HEK293 (cell line): ENCODE measurements around the gene NKAPD1.

Source experiments
- GLIS2 ChIP-seq: fragments of 450-650 bp; formaldehyde crosslinking; IDR thresholded peaks from 2 replicates; pipeline ENCODE4 v1.5.1; 2016; ENCODE audit warnings: missing biosample characterization, missing genetic modification characterization
- KLF16 ChIP-seq: fragments of 450-650 bp; formaldehyde crosslinking; IDR thresholded peaks from 2 replicates; pipeline ENCODE4 v1.5.1; 2017; ENCODE audit warnings: missing biosample characterization, missing genetic modification characterization
- OSR2 ChIP-seq: fragments of 450-650 bp; formaldehyde crosslinking; IDR thresholded peaks from 2 replicates; pipeline ENCODE4 v1.5.1; 2016; ENCODE audit warnings: missing biosample characterization, missing genetic modification characterization
- YY2 ChIP-seq: fragments of 450-650 bp; formaldehyde crosslinking; IDR thresholded peaks from 2 replicates; pipeline ENCODE4 v1.5.1; 2016; ENCODE audit warnings: missing biosample characterization, missing genetic modification characterization
- ZBTB17 ChIP-seq: fragments of 450-650 bp; formaldehyde crosslinking; IDR thresholded peaks from 2 replicates; pipeline ENCODE4 v1.5.1; 2016; ENCODE audit warnings: missing biosample characterization, missing genetic modification characterization
- ZBTB48 ChIP-seq: fragments of 450-650 bp; formaldehyde crosslinking; IDR thresholded peaks from 2 replicates; pipeline ENCODE4 v1.5.1; 2016; ENCODE audit warnings: missing biosample characterization, missing genetic modification characterization
- ZBTB8A ChIP-seq: fragments of 450-650 bp; formaldehyde crosslinking; IDR thresholded peaks from 2 replicates; pipeline ENCODE4 v1.5.1; 2016; ENCODE audit warnings: missing biosample characterization, missing genetic modification characterization
- ZEB2 ChIP-seq: fragments of 450-650 bp; formaldehyde crosslinking; IDR thresholded peaks from 2 replicates; pipeline ENCODE4 v1.5.1; 2016; ENCODE audit warnings: missing biosample characterization, missing genetic modification characterization
- ZFHX2 ChIP-seq: fragments of 450-650 bp; formaldehyde crosslinking; conservative IDR thresholded peaks from 2 replicates; pipeline ENCODE4 v1.5.1; 2016; ENCODE audit warnings: missing biosample characterization, missing genetic modification characterization
- ZNF140 ChIP-seq: fragments of 450-650 bp; formaldehyde crosslinking; IDR thresholded peaks from 2 replicates; pipeline ENCODE4 v1.5.1; 2016; ENCODE audit warnings: missing biosample characterization, missing genetic modification characterization
- ZNF266 ChIP-seq: fragments of 450-650 bp; formaldehyde crosslinking; IDR thresholded peaks from 2 replicates; pipeline ENCODE4 v1.5.1; 2016; ENCODE audit warnings: missing biosample characterization, missing genetic modification characterization, low read depth
- ZNF274 ChIP-seq, 2 experiments: fragments of 200-500 bp in 1 of 2; fragments of 450-650 bp in 1 of 2; sonication (Bioruptor generic) in 1 of 2; formaldehyde crosslinking in 1 of 2; IDR thresholded peaks; 2 replicates each; pipeline versions ENCODE4 v1.5.1 to v1.6.1; 2014 to 2016; ENCODE audit warnings: borderline replicate concordance in 1 of 2, inconsistent platforms in 1 of 2, low read length in 1 of 2, missing biosample characterization in 1 of 2, missing genetic modification characterization in 1 of 2
- ZNF350 ChIP-seq: fragments of 450-650 bp; formaldehyde crosslinking; IDR thresholded peaks from 2 replicates; pipeline ENCODE4 v1.5.0; 2017; ENCODE audit warnings: missing biosample characterization, mild to moderate bottlenecking, missing genetic modification characterization
- ZNF544 ChIP-seq: fragments of 450-650 bp; formaldehyde crosslinking; IDR thresholded peaks from 2 replicates; pipeline ENCODE4 v1.5.0; 2017; ENCODE audit warnings: missing biosample characterization, missing genetic modification characterization
- ZNF777 ChIP-seq: fragments of 450-650 bp; formaldehyde crosslinking; IDR thresholded peaks from 2 replicates; pipeline ENCODE4 v1.5.1; 2017; ENCODE audit warnings: missing biosample characterization, missing genetic modification characterization, borderline replicate concordance
- ZNF837 ChIP-seq: fragments of 450-650 bp; formaldehyde crosslinking; IDR thresholded peaks from 2 replicates; pipeline ENCODE4 v1.5.1; 2016; ENCODE audit warnings: missing biosample characterization, missing genetic modification characterization
- TF ChIP-seq, protein P1 (sequence below): fragments of 450-650 bp; formaldehyde crosslinking; IDR thresholded peaks from 2 replicates; pipeline ENCODE4 v1.5.1; 2017; ENCODE audit warnings: missing biosample characterization, missing genetic modification characterization
- TF ChIP-seq, protein P2 (sequence below): fragments of 450-650 bp; formaldehyde crosslinking; optimal IDR thresholded peaks from 2 replicates; pipeline ENCODE3; 2016; ENCODE audit warnings: missing biosample characterization, mild to moderate bottlenecking, missing genetic modification characterization
- TF ChIP-seq, protein P3 (sequence below): fragments of 450-650 bp; formaldehyde crosslinking; IDR thresholded peaks from 2 replicates; pipeline ENCODE4 v1.5.1; 2016; ENCODE audit warnings: missing biosample characterization, missing genetic modification characterization
- TF ChIP-seq, protein P4 (sequence below): fragments of 450-650 bp; formaldehyde crosslinking; IDR thresholded peaks from 2 replicates; pipeline ENCODE4 v1.5.1; 2016; ENCODE audit warnings: missing biosample characterization, missing genetic modification characterization
- TF ChIP-seq, protein P5 (sequence below): fragments of 450-650 bp; formaldehyde crosslinking; IDR thresholded peaks from 2 replicates; pipeline ENCODE4 v1.5.1; 2017; ENCODE audit warnings: missing biosample characterization, missing genetic modification characterization
- TF ChIP-seq, protein P6 (sequence below): fragments of 450-650 bp; formaldehyde crosslinking; IDR thresholded peaks from 2 replicates; pipeline ENCODE4 v1.5.1; 2016; ENCODE audit warnings: missing biosample characterization, missing genetic modification characterization
- TF ChIP-seq, protein P7 (sequence below): fragments of 450-650 bp; formaldehyde crosslinking; IDR thresholded peaks from 2 replicates; pipeline ENCODE4 v1.5.1; 2016; ENCODE audit warnings: missing biosample characterization, missing genetic modification characterization

NKAPD1 gene

DNA sequence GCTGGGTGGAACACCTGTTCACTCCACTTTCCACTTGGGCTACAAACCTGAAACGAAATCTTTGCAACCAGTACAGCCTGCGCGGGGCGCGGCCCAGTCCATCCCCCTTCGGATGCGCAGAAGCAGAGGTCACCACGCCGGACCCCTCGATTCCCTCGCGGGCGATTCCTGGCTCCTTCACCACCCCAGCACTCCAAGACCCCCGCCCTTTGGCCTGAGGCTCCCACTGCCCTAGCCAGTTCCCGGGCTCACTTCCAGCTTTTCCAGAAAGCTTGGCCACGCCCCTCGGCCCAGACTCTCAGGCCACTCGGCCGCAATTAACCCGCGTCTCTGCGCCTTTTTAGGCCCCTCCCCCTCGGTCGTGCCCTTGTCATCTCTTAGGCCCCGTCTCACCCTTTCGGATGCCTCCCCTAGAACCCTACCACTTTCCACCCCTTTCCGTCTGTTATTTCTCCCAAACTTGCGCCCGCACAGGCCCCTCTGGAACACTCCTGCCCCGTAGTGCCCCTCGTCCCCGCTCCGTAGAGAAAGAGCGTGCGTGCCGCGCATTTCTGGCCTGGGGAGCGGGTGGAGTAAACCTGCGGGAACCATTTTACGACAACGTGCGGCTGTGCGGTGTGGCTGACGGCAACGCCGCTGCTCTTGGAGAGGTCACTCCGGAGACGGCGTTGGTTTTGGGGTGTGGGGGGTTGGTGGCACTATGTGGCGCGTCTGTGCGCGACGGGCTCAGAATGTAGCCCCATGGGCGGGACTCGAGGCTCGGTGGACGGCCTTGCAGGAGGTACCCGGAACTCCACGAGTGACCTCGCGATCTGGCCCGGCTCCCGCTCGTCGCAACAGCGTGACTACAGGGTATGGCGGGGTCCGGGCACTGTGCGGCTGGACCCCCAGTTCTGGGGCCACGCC is 49.1 kb upstream of the NKAPD1 start, which contains the start of gene DLAT (continued):
- TF ChIP-seq, protein P1, sequence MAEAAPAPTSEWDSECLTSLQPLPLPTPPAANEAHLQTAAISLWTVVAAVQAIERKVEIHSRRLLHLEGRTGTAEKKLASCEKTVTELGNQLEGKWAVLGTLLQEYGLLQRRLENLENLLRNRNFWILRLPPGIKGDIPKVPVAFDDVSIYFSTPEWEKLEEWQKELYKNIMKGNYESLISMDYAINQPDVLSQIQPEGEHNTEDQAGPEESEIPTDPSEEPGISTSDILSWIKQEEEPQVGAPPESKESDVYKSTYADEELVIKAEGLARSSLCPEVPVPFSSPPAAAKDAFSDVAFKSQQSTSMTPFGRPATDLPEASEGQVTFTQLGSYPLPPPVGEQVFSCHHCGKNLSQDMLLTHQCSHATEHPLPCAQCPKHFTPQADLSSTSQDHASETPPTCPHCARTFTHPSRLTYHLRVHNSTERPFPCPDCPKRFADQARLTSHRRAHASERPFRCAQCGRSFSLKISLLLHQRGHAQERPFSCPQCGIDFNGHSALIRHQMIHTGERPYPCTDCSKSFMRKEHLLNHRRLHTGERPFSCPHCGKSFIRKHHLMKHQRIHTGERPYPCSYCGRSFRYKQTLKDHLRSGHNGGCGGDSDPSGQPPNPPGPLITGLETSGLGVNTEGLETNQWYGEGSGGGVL = peak; percentile 84
- TF ChIP-seq, protein P2, sequence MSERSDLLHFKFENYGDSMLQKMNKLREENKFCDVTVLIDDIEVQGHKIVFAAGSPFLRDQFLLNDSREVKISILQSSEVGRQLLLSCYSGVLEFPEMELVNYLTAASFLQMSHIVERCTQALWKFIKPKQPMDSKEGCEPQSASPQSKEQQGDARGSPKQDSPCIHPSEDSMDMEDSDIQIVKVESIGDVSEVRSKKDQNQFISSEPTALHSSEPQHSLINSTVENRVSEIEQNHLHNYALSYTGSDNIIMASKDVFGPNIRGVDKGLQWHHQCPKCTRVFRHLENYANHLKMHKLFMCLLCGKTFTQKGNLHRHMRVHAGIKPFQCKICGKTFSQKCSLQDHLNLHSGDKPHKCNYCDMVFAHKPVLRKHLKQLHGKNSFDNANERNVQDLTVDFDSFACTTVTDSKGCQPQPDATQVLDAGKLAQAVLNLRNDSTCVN (tag by site-specific recombination) = peak; percentile 84
- no peak for TF ChIP-seq ZNF266 (tag by site-specific recombination)
- TF ChIP-seq, protein P3, sequence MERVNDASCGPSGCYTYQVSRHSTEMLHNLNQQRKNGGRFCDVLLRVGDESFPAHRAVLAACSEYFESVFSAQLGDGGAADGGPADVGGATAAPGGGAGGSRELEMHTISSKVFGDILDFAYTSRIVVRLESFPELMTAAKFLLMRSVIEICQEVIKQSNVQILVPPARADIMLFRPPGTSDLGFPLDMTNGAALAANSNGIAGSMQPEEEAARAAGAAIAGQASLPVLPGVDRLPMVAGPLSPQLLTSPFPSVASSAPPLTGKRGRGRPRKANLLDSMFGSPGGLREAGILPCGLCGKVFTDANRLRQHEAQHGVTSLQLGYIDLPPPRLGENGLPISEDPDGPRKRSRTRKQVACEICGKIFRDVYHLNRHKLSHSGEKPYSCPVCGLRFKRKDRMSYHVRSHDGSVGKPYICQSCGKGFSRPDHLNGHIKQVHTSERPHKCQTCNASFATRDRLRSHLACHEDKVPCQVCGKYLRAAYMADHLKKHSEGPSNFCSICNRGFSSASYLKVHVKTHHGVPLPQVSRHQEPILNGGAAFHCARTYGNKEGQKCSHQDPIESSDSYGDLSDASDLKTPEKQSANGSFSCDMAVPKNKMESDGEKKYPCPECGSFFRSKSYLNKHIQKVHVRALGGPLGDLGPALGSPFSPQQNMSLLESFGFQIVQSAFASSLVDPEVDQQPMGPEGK (tag by site-specific recombination) = peak; percentile 93
- TF ChIP-seq YY2 = peak; percentile 40; the same call in 1 of the 2 replicates
- peak; percentile 91; the same call in 1 of the 2 replicates for TF ChIP-seq ZNF777 (tag by site-specific recombination)
- TF ChIP-seq GLIS2 (tag by site-specific recombination) = peak; percentile 8; the same call in 1 of the 2 replicates
- TF ChIP-seq, protein P4, sequence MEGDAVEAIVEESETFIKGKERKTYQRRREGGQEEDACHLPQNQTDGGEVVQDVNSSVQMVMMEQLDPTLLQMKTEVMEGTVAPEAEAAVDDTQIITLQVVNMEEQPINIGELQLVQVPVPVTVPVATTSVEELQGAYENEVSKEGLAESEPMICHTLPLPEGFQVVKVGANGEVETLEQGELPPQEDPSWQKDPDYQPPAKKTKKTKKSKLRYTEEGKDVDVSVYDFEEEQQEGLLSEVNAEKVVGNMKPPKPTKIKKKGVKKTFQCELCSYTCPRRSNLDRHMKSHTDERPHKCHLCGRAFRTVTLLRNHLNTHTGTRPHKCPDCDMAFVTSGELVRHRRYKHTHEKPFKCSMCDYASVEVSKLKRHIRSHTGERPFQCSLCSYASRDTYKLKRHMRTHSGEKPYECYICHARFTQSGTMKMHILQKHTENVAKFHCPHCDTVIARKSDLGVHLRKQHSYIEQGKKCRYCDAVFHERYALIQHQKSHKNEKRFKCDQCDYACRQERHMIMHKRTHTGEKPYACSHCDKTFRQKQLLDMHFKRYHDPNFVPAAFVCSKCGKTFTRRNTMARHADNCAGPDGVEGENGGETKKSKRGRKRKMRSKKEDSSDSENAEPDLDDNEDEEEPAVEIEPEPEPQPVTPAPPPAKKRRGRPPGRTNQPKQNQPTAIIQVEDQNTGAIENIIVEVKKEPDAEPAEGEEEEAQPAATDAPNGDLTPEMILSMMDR = no peak
- no peak for TF ChIP-seq ZNF837
- TF ChIP-seq, protein P5, sequence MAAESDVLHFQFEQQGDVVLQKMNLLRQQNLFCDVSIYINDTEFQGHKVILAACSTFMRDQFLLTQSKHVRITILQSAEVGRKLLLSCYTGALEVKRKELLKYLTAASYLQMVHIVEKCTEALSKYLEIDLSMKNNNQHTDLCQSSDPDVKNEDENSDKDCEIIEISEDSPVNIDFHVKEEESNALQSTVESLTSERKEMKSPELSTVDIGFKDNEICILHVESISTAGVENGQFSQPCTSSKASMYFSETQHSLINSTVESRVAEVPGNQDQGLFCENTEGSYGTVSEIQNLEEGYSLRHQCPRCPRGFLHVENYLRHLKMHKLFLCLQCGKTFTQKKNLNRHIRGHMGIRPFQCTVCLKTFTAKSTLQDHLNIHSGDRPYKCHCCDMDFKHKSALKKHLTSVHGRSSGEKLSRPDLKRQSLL (tag by site-specific recombination) = no peak
- TF ChIP-seq ZNF140 (tag by site-specific recombination) = no peak
- TF ChIP-seq, protein P6, sequence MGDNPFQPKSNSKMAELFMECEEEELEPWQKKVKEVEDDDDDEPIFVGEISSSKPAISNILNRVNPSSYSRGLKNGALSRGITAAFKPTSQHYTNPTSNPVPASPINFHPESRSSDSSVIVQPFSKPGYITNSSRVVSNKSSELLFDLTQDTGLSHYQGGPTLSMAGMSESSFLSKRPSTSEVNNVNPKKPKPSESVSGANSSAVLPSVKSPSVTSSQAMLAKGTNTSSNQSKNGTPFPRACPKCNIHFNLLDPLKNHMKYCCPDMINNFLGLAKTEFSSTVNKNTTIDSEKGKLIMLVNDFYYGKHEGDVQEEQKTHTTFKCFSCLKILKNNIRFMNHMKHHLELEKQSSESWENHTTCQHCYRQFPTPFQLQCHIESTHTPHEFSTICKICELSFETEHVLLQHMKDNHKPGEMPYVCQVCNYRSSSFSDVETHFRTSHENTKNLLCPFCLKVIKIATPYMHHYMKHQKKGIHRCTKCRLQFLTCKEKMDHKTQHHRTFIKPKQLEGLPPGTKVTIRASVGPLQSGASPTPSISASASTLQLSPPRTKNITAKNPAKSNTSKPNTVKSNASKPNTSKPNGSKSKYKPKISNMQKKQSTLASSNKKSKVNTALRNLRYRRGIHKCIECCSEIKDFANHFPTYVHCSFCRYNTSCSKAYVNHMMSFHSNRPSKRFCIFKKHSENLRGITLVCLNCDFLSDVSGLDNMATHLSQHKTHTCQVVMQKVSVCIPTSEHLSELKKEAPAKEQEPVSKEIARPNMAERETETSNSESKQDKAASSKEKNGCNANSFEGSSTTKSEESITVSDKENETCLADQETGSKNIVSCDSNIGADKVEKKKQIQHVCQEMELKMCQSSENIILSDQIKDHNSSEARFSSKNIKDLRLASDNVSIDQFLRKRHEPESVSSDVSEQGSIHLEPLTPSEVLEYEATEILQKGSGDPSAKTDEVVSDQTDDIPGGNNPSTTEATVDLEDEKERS (tag by site-specific recombination) = no peak
- TF ChIP-seq ZBTB48 (tag by site-specific recombination) = peak; percentile 90
- no peak for TF ChIP-seq ZFHX2
- peak; percentile 89 for TF ChIP-seq ZBTB8A
- no peak for TF ChIP-seq ZNF544 (tag by site-specific recombination)
- peak; percentile 91 for TF ChIP-seq KLF16 (tag by site-specific recombination)
- no peak for TF ChIP-seq OSR2 (tag by site-specific recombination)
- no peak for TF ChIP-seq ZNF350 (tag by site-specific recombination)
- TF ChIP-seq ZBTB17 = peak; percentile 85
- TF ChIP-seq ZEB2 (tag by site-specific recombination) = peak; percentile 68; the same call in 1 of the 2 replicates
- TF ChIP-seq ZNF274 (IDR thresholded peaks at IDR 0.05; ENCODE audit: low read length) = no peak
- no peak for TF ChIP-seq ZNF274 (tag by site-specific recombination; IDR thresholded peaks at IDR 0.05; ENCODE audit: borderline replicate concordance)
- TF ChIP-seq, protein P7, sequence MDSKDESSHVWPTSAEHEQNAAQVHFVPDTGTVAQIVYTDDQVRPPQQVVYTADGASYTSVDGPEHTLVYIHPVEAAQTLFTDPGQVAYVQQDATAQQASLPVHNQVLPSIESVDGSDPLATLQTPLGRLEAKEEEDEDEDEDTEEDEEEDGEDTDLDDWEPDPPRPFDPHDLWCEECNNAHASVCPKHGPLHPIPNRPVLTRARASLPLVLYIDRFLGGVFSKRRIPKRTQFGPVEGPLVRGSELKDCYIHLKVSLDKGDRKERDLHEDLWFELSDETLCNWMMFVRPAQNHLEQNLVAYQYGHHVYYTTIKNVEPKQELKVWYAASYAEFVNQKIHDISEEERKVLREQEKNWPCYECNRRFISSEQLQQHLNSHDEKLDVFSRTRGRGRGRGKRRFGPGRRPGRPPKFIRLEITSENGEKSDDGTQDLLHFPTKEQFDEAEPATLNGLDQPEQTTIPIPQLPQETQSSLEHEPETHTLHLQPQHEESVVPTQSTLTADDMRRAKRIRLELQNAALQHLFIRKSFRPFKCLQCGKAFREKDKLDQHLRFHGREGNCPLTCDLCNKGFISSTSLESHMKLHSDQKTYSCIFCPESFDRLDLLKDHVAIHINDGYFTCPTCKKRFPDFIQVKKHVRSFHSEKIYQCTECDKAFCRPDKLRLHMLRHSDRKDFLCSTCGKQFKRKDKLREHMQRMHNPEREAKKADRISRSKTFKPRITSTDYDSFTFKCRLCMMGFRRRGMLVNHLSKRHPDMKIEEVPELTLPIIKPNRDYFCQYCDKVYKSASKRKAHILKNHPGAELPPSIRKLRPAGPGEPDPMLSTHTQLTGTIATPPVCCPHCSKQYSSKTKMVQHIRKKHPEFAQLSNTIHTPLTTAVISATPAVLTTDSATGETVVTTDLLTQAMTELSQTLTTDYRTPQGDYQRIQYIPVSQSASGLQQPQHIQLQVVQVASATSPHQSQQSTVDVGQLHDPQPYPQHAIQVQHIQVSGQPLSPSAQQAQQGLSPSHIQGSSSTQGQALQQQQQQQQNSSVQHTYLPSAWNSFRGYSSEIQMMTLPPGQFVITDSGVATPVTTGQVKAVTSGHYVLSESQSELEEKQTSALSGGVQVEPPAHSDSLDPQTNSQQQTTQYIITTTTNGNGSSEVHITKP (tag by site-specific recombination) = peak; percentile 70
